Thyroid gland (tissue), 4 donors: ENCODE measurements around the gene WDFY1. TPM values are rescaled to one million over a fixed set of nuclear protein-coding genes. Genes with fewer than 3 reads are reported as not detected.

Experiments used
- DNase-seq, 2 donors: peaks; one replicate each; pipeline ENCODE4 v3.0.0-alpha.2; 2019
- H3K27ac ChIP-seq, 3 donors: fragments of 200-600 bp; sonication (generic); 1 replicate in 2 of 3; 2 replicates in 1 of 3; pipeline ENCODE4 v1.5.1; 2016 to 2019; ENCODE audit warnings: mild to moderate bottlenecking in 1 of 3, moderate library complexity in 1 of 3
- H3K27me3 ChIP-seq: fragments of 200-600 bp; sonication (generic); one replicate; pipeline ENCODE4 v1.5.1; 2019
- H3K36me3 ChIP-seq, 2 donors: fragments of 200-600 bp; sonication (generic); one replicate each; pipeline ENCODE4 v1.5.1; 2016 to 2019
- H3K4me1 ChIP-seq, 2 donors: fragments of 200-600 bp; sonication (generic); one replicate each; pipeline ENCODE4 v1.5.1; 2017 to 2019
- H3K4me3 ChIP-seq, 3 donors: fragments of 200-600 bp; sonication (generic); replicated peaks in 1 of 3; 1 replicate in 2 of 3; 2 replicates in 1 of 3; pipeline ENCODE4 v1.5.1; 2016; ENCODE audit warnings: mild to moderate bottlenecking in 1 of 3
- H3K9me3 ChIP-seq: fragments of 200-600 bp; sonication (generic); one replicate; pipeline ENCODE4 v1.5.1; 2017
- CTCF ChIP-seq, 6 experiments: fragments of 200-600 bp in 3 of 6; fragments of 450-650 bp in 3 of 6; sonication (generic) in 3 of 6; IDR thresholded peaks; one replicate each; pipeline ENCODE4 v1.5.1; 2016 to 2019; ENCODE audit warnings: antibody characterized with exemption in 6 of 6, mild to moderate bottlenecking in 2 of 6, inconsistent platforms in 1 of 6, moderate library complexity in 1 of 6
- POLR2A ChIP-seq, 2 donors: fragments of 450-650 bp; IDR thresholded peaks; one replicate each; pipeline ENCODE4 v1.6.1; 2017; ENCODE audit warnings: antibody characterized with exemption in 2 of 2, mild to moderate bottlenecking in 2 of 2, moderate library complexity in 1 of 2
- WGBS, 2 donors: methylation state at CpG; one replicate each; pipeline ENCODE4 v1.1.5; 2017; 5-methylcytosine and 5-hydroxymethylcytosine counted together
- intact Hi-C: fragments of 100-400 bp; cut with DNase I; formaldehyde crosslinking; loops from one replicate; pipeline ENCODE4 v1.15.1; 2023
- total RNA-seq, 4 donors: library from RNA; depleted of rRNA; stranded (reverse); fragments of >200 nt; gene quantifications; one replicate each; pipeline ENCODE4 v1.2.3, GENCODE V29; 2016

The WDFY1 gene
- total RNA-seq, 4 donors from 2014 or later: 49.4 to 87.7 (median 59.6) TPM

GRCh38 chr2:223890721-223891120 lies 54.4 kb downstream of the WDFY1 start:
- H3K36me3 ChIP-seq: peaks cover 19 to 22% of the 10 kb centered on the region in 2 donors
- H3K27me3 ChIP-seq: no peaks in the 10 kb centered on the region
- no peak for DNase-seq
- 67 to 71% methylated on average over 4 of the region's 4 CpGs for WGBS, 2 donors
- TF ChIP-seq POLR2A (IDR thresholded peaks at IDR 0.05) (no peak), CTCF (IDR thresholded peaks at IDR 0.05) (no peak)
- no peaks in the 10 kb centered on the region for H3K4me1 ChIP-seq
- intact Hi-C loops: no loop called here
- H3K4me3 ChIP-seq: no peak overlapping the region
- H3K9me3 ChIP-seq: no peaks in the 10 kb centered on the region
- no peak overlapping the region for H3K27ac ChIP-seq

GRCh38 chr2:223889229-223889628 lies 55.9 kb downstream of the WDFY1 start:
- 96 to 100% methylated on average over 3 of the region's 3 CpGs for WGBS, 2 donors
- peaks cover 19 to 22% of the 10 kb centered on the region in 2 donors for H3K36me3 ChIP-seq
- no peaks in the 10 kb centered on the region for H3K9me3 ChIP-seq
- no peak overlapping the region for H3K27ac ChIP-seq
- H3K4me1 ChIP-seq: no peaks in the 10 kb centered on the region
- no peak overlapping the region for H3K4me3 ChIP-seq
- no peak for DNase-seq
- no peaks in the 10 kb centered on the region for H3K27me3 ChIP-seq
- intact Hi-C loops: no loop called here
- no peak for TF ChIP-seq CTCF (IDR thresholded peaks at IDR 0.05)
- TF ChIP-seq POLR2A (IDR thresholded peaks at IDR 0.05): no peak

GRCh38 chr2:223888251-223888650 lies 56.9 kb downstream of the WDFY1 start:
- WGBS, 2 donors: 97 to 99% methylated on average over 2 of the region's 2 CpGs
- Histone ChIP-seq H3K27me3 (no peaks in the 10 kb centered on the region), H3K4me3 (no peak overlapping the region), H3K27ac (no peak overlapping the region), H3K9me3 (no peaks in the 10 kb centered on the region), H3K36me3 (peaks cover 15 to 16% of the 10 kb centered on the region in 2 donors), H3K4me1 (no peaks in the 10 kb centered on the region)
- TF ChIP-seq CTCF (IDR thresholded peaks at IDR 0.05): no peak
- no peak for TF ChIP-seq POLR2A (IDR thresholded peaks at IDR 0.05)
- DNase-seq: no peak
- intact Hi-C loops: no loop called here

DNA sequence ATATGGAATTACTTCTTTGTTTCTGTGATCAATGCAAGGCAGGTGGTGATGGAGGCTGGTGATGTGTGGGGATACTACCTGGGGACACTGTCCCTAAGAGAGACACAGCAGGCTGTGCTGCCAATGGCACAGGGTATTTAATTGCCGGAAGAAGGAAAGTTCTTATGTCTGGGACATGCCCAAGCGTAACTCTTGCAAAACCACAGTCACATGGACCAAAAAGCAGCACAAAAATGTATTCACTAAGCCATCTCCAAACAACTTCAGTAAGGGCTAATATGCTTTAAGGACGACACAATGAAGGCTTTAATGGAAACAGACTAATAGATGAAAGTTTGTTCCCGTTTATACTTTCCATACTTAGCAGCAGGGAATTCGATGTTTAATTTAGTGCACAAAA lies 58.0 kb downstream of the WDFY1 start:
- DNase-seq: no peak
- H3K4me1 ChIP-seq: no peaks in the 10 kb centered on the region

GRCh38 chr2:223886726-223887125 lies 58.4 kb downstream of the WDFY1 start:
- TF ChIP-seq CTCF (IDR thresholded peaks at IDR 0.05): no peak
- no peak for TF ChIP-seq POLR2A (IDR thresholded peaks at IDR 0.05)
- Histone ChIP-seq H3K36me3 (peaks cover 15 to 16% of the 10 kb centered on the region in 2 donors), H3K27me3 (no peaks in the 10 kb centered on the region), H3K4me3 (no peak overlapping the region), H3K27ac (no peak overlapping the region), H3K9me3 (no peaks in the 10 kb centered on the region), H3K4me1 (no peaks in the 10 kb centered on the region)
- intact Hi-C loops: no loop called here
- DNase-seq: no peak
- 0 to 1% methylated on average over 2 of the region's 2 CpGs for WGBS, 2 donors

More for the DNA sequence above, 58.0 kb downstream of the WDFY1 start:
- Histone ChIP-seq H3K27me3 (no peaks in the 10 kb centered on the region), H3K9me3 (no peaks in the 10 kb centered on the region), H3K36me3 (peaks cover 15 to 16% of the 10 kb centered on the region in 2 donors), H3K4me3 (no peak overlapping the region), H3K27ac (no peak overlapping the region)
- intact Hi-C loops: no loop called here
- TF ChIP-seq POLR2A (IDR thresholded peaks at IDR 0.05) (no peak), CTCF (IDR thresholded peaks at IDR 0.05) (no peak)
- 87 to 93% methylated on average over 5 of the region's 5 CpGs for WGBS, 2 donors
